ENCODE data around the gene VSX2.

GRCh38 chr14:74242780-74243042 is 3.5 kb downstream of the VSX2 start:
- TF ChIP-seq, protein P1, sequence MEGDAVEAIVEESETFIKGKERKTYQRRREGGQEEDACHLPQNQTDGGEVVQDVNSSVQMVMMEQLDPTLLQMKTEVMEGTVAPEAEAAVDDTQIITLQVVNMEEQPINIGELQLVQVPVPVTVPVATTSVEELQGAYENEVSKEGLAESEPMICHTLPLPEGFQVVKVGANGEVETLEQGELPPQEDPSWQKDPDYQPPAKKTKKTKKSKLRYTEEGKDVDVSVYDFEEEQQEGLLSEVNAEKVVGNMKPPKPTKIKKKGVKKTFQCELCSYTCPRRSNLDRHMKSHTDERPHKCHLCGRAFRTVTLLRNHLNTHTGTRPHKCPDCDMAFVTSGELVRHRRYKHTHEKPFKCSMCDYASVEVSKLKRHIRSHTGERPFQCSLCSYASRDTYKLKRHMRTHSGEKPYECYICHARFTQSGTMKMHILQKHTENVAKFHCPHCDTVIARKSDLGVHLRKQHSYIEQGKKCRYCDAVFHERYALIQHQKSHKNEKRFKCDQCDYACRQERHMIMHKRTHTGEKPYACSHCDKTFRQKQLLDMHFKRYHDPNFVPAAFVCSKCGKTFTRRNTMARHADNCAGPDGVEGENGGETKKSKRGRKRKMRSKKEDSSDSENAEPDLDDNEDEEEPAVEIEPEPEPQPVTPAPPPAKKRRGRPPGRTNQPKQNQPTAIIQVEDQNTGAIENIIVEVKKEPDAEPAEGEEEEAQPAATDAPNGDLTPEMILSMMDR (IDR thresholded peaks at IDR 0.05): no peak
- TF ChIP-seq POLR2A (IDR thresholded peaks at IDR 0.05): no peak

All from body of pancreas (tissue), 4 donors.